Esophagus muscularis mucosa (tissue), 4 donors: ENCODE measurements around the gene NAGPA. TPM values are rescaled to one million over a fixed set of nuclear protein-coding genes. Genes with fewer than 3 reads are reported as not detected.

Experiments
- DNase-seq: peaks from one replicate; pipeline ENCODE4 v3.0.0-alpha.2; 2017; ENCODE audit errors: extremely low spot score
- H3K27ac ChIP-seq, 4 donors: fragments of 200-600 bp; sonication (generic); replicated peaks in 1 of 4; 1 replicate in 3 of 4; 2 replicates in 1 of 4; pipeline ENCODE4 v1.5.1; 2016 to 2019; ENCODE audit warnings: mild to moderate bottlenecking in 1 of 4
- H3K27me3 ChIP-seq, 4 donors: fragments of 200-600 bp; sonication (generic); one replicate each; pipeline versions ENCODE4 v1.5.1 to v1.6.0; 2016 to 2019
- H3K36me3 ChIP-seq, 4 donors: fragments of 200-600 bp; sonication (generic); one replicate each; pipeline ENCODE4 v1.5.1; 2016 to 2019
- H3K4me1 ChIP-seq, 4 donors: fragments of 200-600 bp; sonication (generic); one replicate each; pipeline ENCODE4 v1.5.1; 2016 to 2019
- H3K4me3 ChIP-seq, 4 donors: fragments of 200-600 bp; sonication (generic); 1 replicate in 2 of 4; 2 replicates in 2 of 4; pipeline ENCODE4 v1.5.1; 2016 to 2019; ENCODE audit warnings: mild to moderate bottlenecking in 4 of 4, moderate library complexity in 1 of 4
- H3K9me3 ChIP-seq, 4 donors: fragments of 200-600 bp; sonication (generic); 1 replicate in 3 of 4; 2 replicates in 1 of 4; pipeline ENCODE4 v1.5.1; 2016 to 2019
- CTCF ChIP-seq, 3 experiments: fragments of 200-600 bp in 2 of 3; fragments of 450-650 bp in 1 of 3; sonication (generic) in 2 of 3; IDR thresholded peaks; one replicate each; pipeline ENCODE4 v1.5.1; 2017 to 2019; ENCODE audit warnings: antibody characterized with exemption in 3 of 3, mild to moderate bottlenecking in 2 of 3, moderate library complexity in 1 of 3
- EP300 ChIP-seq: sonication (generic); formaldehyde crosslinking; IDR thresholded peaks from one replicate; pipeline ENCODE4 v1.6.1; 2017; ENCODE audit warnings: antibody characterized with exemption
- POLR2A ChIP-seq: fragments of 450-650 bp; IDR thresholded peaks from one replicate; pipeline ENCODE4 v1.6.1; 2017; ENCODE audit warnings: antibody characterized with exemption, moderate library complexity, mild to moderate bottlenecking, low read depth
- POLR2AphosphoS5 ChIP-seq, 2 donors: sonication (generic); formaldehyde crosslinking; IDR thresholded peaks; one replicate each; pipeline ENCODE4 v1.6.1; 2017; ENCODE audit warnings: antibody characterized with exemption in 2 of 2
- WGBS: methylation state at CpG from one replicate; pipeline ENCODE4 v1.1.5; 2018; 5-methylcytosine and 5-hydroxymethylcytosine counted together
- intact Hi-C: fragments of 100-400 bp; cut with DNase I; formaldehyde crosslinking; loops from one replicate; pipeline ENCODE4 v1.15.1; 2023
- total RNA-seq, 4 donors: library from RNA; depleted of rRNA; stranded (reverse); fragments of >200 nt; gene quantifications; one replicate each; pipeline versions ENCODE4 v1.1.0 to v1.2.1, GENCODE V29; 2016

Gene NAGPA
- total RNA-seq, 4 donors from 2014 or later, result 15.4 to 24.1 (median 21.1) TPM

DNA sequence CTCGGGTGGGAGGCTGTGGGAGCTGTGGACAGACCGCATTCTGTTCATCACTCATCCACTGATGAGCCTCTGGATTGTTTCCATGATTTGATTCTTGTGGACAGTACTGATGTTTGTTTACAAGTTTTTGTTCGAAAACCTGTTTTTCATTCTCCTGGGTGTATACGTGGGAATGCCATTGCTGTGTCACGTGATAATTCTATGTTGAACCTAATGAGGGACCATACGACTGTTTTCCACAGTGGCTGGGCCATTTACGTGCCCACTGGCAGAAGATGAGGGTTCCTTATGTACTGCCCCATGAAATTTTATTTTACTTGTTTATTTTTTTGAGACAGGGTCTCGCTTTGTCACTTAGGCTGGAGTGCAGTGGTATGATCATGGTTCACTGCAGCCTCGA, 35.3 kb upstream of the NAGPA start:
- TF ChIP-seq POLR2A, result no peak
- TF ChIP-seq EP300, result no peak
- no peak for TF ChIP-seq POLR2AphosphoS5 (IDR thresholded peaks at IDR 0.05)
- TF ChIP-seq CTCF (IDR thresholded peaks at IDR 0.05), result no peak
- H3K4me1 ChIP-seq, result peaks cover 5 to 23% (median 17%) of the 10 kb centered on the region in 4 donors
- no peak overlapping the region for H3K4me3 ChIP-seq
- intact Hi-C loops, result no loop called here
- no peak overlapping the region for H3K27ac ChIP-seq
- no peaks in the 10 kb centered on the region for H3K27me3 ChIP-seq
- peaks cover 0 to 7% (median under 1%) of the 10 kb centered on the region in 4 donors for H3K36me3 ChIP-seq
- no peak for DNase-seq
- no peaks in the 10 kb centered on the region for H3K9me3 ChIP-seq
- 87% methylated on average over 9 of the region's 9 CpGs for WGBS

DNA sequence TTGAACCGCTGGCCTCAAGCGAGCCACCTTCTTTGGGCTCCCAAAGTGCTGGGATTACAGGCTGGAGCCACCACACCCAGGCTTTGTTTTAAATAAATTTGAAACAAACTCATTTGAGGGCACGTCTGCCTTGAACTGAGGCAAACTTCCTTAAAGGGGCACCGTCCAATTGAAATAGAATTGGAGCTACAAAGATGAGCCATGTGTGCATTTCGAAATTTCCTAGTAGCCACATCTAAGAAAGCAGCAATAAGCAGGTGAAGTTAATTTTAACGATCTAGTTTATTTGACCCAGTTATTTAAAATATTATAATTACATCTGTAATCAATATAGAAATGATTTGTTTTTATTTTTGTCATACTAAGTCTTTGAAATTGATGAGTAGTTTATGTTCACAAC, 32.8 kb upstream of the NAGPA start:
- DNase-seq, result no peak
- intact Hi-C loops, result no loop called here
- no peak overlapping the region for H3K4me3 ChIP-seq
- H3K9me3 ChIP-seq, result no peaks in the 10 kb centered on the region
- H3K4me1 ChIP-seq, result peaks cover 5 to 8% (median 6%) of the 10 kb centered on the region in 4 donors
- H3K36me3 ChIP-seq, result no peaks in the 10 kb centered on the region
- WGBS, result 73% methylated on average over 6 of the region's 6 CpGs
- no peaks in the 10 kb centered on the region for H3K27me3 ChIP-seq
- TF ChIP-seq EP300 (no peak), POLR2AphosphoS5 (IDR thresholded peaks at IDR 0.05) (no peak), CTCF (IDR thresholded peaks at IDR 0.05) (no peak), POLR2A (no peak)
- H3K27ac ChIP-seq, result no peak overlapping the region

GRCh38 chr16:5065813-5066212, 32.1 kb upstream of the NAGPA start, which contains the start of gene C16orf89:
Gene C16orf89 (minus strand): TSS chr16:5065956. CDS start chr16:5065908, 48 bp downstream.
- 37% methylated on average over 8 of the region's 10 CpGs for WGBS
- intact Hi-C loops, result no loop called here
- no peaks in the 10 kb centered on the region for H3K9me3 ChIP-seq
- peaks cover 0 to under 1% (median 0%) of the 10 kb centered on the region in 4 donors for H3K4me1 ChIP-seq
- no peak for DNase-seq
- TF ChIP-seq EP300, result no peak
- TF ChIP-seq CTCF (IDR thresholded peaks at IDR 0.05), result no peak
- no peak for TF ChIP-seq POLR2AphosphoS5 (IDR thresholded peaks at IDR 0.05)
- no peak for TF ChIP-seq POLR2A
- no peaks in the 10 kb centered on the region for H3K36me3 ChIP-seq
- H3K27me3 ChIP-seq, result no peaks in the 10 kb centered on the region
- no peak within 1 kb of the TSS for H3K4me3 ChIP-seq
- no peak within 1 kb of the TSS for H3K27ac ChIP-seq

DNA sequence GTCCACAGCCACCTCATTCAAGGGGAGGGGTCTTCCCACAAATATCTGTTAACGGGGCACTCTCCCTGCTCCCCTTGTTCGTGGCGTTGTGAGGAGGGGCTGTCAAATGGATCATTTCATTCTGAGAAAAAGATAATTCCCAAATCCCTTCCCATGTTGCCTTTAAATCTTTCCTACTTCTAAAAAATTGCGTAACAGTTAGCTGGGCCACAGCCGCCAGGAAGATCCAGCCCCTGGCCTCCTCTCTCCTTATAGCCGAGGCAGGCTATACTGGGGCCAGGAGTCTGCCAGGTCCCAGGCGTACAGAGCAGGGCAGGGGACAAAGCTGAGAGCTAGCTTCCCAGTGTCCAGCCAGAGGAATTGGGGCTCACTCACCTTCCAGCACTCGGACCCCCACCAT, 31.6 kb upstream of the NAGPA start:
- peaks cover 0 to 3% (median 0%) of the 10 kb centered on the region in 4 donors for H3K27me3 ChIP-seq
- no peak for TF ChIP-seq POLR2A
- no peak for TF ChIP-seq EP300
- no peak for TF ChIP-seq POLR2AphosphoS5 (IDR thresholded peaks at IDR 0.05)
- no peak for TF ChIP-seq CTCF (IDR thresholded peaks at IDR 0.05)
- DNase-seq, result no peak
- intact Hi-C loops, result no loop called here
- H3K4me1 ChIP-seq, result no peaks in the 10 kb centered on the region
- no peaks in the 10 kb centered on the region for H3K9me3 ChIP-seq
- no peak overlapping the region for H3K4me3 ChIP-seq
- 60% methylated on average over 5 of the region's 8 CpGs for WGBS
- H3K36me3 ChIP-seq, result no peaks in the 10 kb centered on the region
- no peak overlapping the region for H3K27ac ChIP-seq

DNA sequence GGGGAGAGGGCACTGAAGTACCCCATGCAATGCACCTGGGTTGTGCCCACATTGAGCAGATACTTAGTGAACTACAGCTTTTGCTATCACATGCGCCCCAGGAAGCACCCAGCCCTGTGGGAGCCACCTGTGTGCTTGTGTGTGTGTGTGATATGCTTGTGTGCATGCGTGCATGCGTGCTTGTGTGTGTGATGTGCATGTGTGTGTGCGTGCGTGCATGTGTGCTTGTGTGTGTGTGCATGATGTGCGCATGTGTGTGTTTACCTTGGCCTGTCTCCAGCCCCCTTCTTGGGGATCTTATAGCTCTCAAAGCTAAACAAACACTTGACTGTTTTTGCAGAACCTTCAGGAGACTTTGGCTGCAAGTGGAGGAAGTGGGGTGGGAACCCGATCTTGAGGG, 31.2 kb upstream of the NAGPA start:
- WGBS, result 68% methylated on average over 7 of the region's 7 CpGs
- Histone ChIP-seq H3K9me3 (no peaks in the 10 kb centered on the region), H3K4me3 (no peak overlapping the region), H3K27ac (no peak overlapping the region), H3K27me3 (peaks cover 0 to 7% (median 0%) of the 10 kb centered on the region in 4 donors), H3K36me3 (no peaks in the 10 kb centered on the region), H3K4me1 (no peaks in the 10 kb centered on the region)
- intact Hi-C loops, result no loop called here
- TF ChIP-seq EP300, result no peak
- TF ChIP-seq POLR2A, result no peak
- TF ChIP-seq CTCF (IDR thresholded peaks at IDR 0.05), result no peak
- TF ChIP-seq POLR2AphosphoS5 (IDR thresholded peaks at IDR 0.05), result no peak
- no peak for DNase-seq
